K562 (cell line): Measurements from ENCODE around the gene WIPF3. TPM values are rescaled to one million over a fixed set of nuclear protein-coding genes. Genes with fewer than 3 reads are reported as not detected.

Source experiments
- ATAC-seq: fragments of 200-7000 bp; cut with Tn5 transposase; 3 replicates; pipeline ENCODE4 v1.9.1; 2020; ENCODE audit warnings: moderate library complexity
- BruUV-seq: library from RNA; stranded (reverse); fragments of 400-500 nt; replicated peaks from 2 replicates; lab custom pipeline; 2021; lab: Mats Ljungman, UMichigan
- CTCF ChIA-PET: fragments of 300-600 bp; formaldehyde crosslinking; extraction: SDS; loops from one replicate; lab custom pipeline; 2021; ENCODE audit warnings: low intra/inter-chr PET ratio; lab: Yijun Ruan, JAX
- POLR2A ChIA-PET: fragments of 300-600, 350-650 bp; sonication (Branson Sonifier 250); formaldehyde crosslinking; extraction: SDS; loops from one replicate; lab custom pipeline; 2021; ENCODE audit warnings: antibody characterized with exemption, inconsistent platforms; lab: Yijun Ruan, JAX
- DNase-seq, 4 experiments: peaks; one replicate each; pipeline versions ENCODE4 v3.0.0 to v3.0.0-alpha.2; 2011 to 2018; ENCODE audit warnings: low spot score in 3 of 4, mixed read lengths in 3 of 4; ENCODE audit errors: extremely low read depth in 1 of 4
- FAIRE-seq: peaks from 2 replicates; lab custom pipeline; 2011; peaks lifted over from hg19 to GRCh38; lab: Jason Lieb, UNC
- H2AFZ ChIP-seq: 2 replicates; pipeline ENCODE4 v1.6.0; 2011; ENCODE audit warnings: low read depth, low read length, control low read depth, inconsistent platforms
- H3K27ac ChIP-seq: fragments of 200-600 bp; 3 replicates; pipeline ENCODE4 v1.8.0; 2011; ENCODE audit warnings: low read depth, mild to moderate bottlenecking, control low read depth, inconsistent platforms, low read length, moderate library complexity, mixed read lengths; ENCODE audit errors: extremely low read depth
- H3K27me3 ChIP-seq, 2 experiments: fragments of 300-600 bp in 1 of 2; 2 replicates in 1 of 2; 3 replicates in 1 of 2; pipeline versions ENCODE4 v1.6.0 to v1.8.0; 2011; ENCODE audit warnings: inconsistent platforms in 2 of 2, low read length in 2 of 2, mild to moderate bottlenecking in 1 of 2, mixed read lengths in 1 of 2, moderate library complexity in 1 of 2; ENCODE audit not compliant: control insufficient read depth in 2 of 2, insufficient read depth in 2 of 2
- H3K36me3 ChIP-seq: fragments of 300-600 bp; 3 replicates; pipeline ENCODE4 v1.8.0; 2011; ENCODE audit warnings: mild to moderate bottlenecking, low read length, inconsistent platforms; ENCODE audit not compliant: control insufficient read depth, insufficient read depth
- H3K4me1 ChIP-seq, 2 experiments: fragments of 200-600 bp in 1 of 2; replicated peaks in 1 of 2; 2 replicates in 1 of 2; 3 replicates in 1 of 2; pipeline versions ENCODE4 v1.5.1 to v1.8.0; 2011; ENCODE audit warnings: inconsistent platforms in 2 of 2, low read length in 2 of 2, mild to moderate bottlenecking in 1 of 2, mixed read lengths in 1 of 2, moderate library complexity in 1 of 2; ENCODE audit not compliant: control insufficient read depth in 2 of 2, insufficient read depth in 2 of 2
- H3K4me2 ChIP-seq: 2 replicates; pipeline ENCODE4 v1.6.1; 2011; ENCODE audit warnings: low read length, control low read depth, inconsistent platforms, mixed read lengths; ENCODE audit not compliant: insufficient read depth
- H3K4me3 ChIP-seq: fragments of 200-600 bp; sonication (generic), shearing (Covaris generic); 2 replicates; pipeline ENCODE4 v1.5.1; 2016; ENCODE audit warnings: control low read depth, inconsistent platforms
- H3K79me2 ChIP-seq: fragments of 200-600 bp; 3 replicates; pipeline ENCODE4 v1.8.0; 2011; ENCODE audit warnings: low read length, inconsistent platforms; ENCODE audit not compliant: control insufficient read depth, insufficient read depth
- H3K9ac ChIP-seq, 2 experiments: 2 replicates each; pipeline versions ENCODE4 v1.6.0 to v1.6.1; 2011; ENCODE audit warnings: low read depth in 2 of 2, low read length in 2 of 2, control low read depth in 1 of 2, inconsistent platforms in 1 of 2, mild to moderate bottlenecking in 1 of 2, mixed read lengths in 1 of 2; ENCODE audit not compliant: insufficient read depth in 1 of 2
- H3K9me1 ChIP-seq: one replicate; pipeline ENCODE4 v1.6.0; 2011; ENCODE audit warnings: inconsistent platforms, mild to moderate bottlenecking, low read length, moderate library complexity; ENCODE audit not compliant: control insufficient read depth, insufficient read depth
- H3K9me3 ChIP-seq: replicated peaks from 2 replicates; pipeline ENCODE4 v1.5.1; 2011; ENCODE audit warnings: low read depth, low read length, inconsistent platforms; ENCODE audit not compliant: control insufficient read depth, insufficient read depth
- H4K20me1 ChIP-seq: replicated peaks from 2 replicates; pipeline ENCODE4 v1.6.1; 2011; ENCODE audit warnings: low read length, inconsistent platforms, mixed read lengths; ENCODE audit not compliant: control insufficient read depth, insufficient read depth
- ARID1B ChIP-seq: fragments of 450-650 bp; IDR thresholded peaks from 2 replicates; pipeline ENCODE4 v1.6.1; 2016; ENCODE audit warnings: antibody characterized with exemption, mild to moderate bottlenecking, inconsistent platforms
- EHMT2 ChIP-seq: fragments of 450-650 bp; IDR thresholded peaks from 2 replicates; pipeline ENCODE4 v1.6.1; 2018; ENCODE audit warnings: antibody characterized with exemption
- FOS ChIP-seq: IDR thresholded peaks from 3 replicates; pipeline ENCODE4 v1.6.1; 2011; ENCODE audit not compliant: insufficient read length; ENCODE audit errors: extremely low read depth
- POLR2AphosphoS5 ChIP-seq: IDR thresholded peaks from 2 replicates; pipeline ENCODE4 v1.6.1; 2011; ENCODE audit warnings: mild to moderate bottlenecking, low read depth, low read length, moderate library complexity; ENCODE audit not compliant: control insufficient read depth, insufficient read depth
- USF1 ChIP-seq: sonication (generic); formaldehyde crosslinking; IDR thresholded peaks from 2 replicates; pipeline ENCODE4 v1.9.0; 2022; ENCODE audit warnings: mild to moderate bottlenecking, missing genetic modification reagents
- ZBTB33 ChIP-seq: sonication (generic); formaldehyde crosslinking; IDR thresholded peaks from 2 replicates; pipeline ENCODE4 v1.8.1; 2023; ENCODE audit warnings: mild to moderate bottlenecking, missing genetic modification reagents
- ZNF324 ChIP-seq: fragments of 250-450 bp; sonication (Bioruptor Pico); IDR thresholded peaks from 2 replicates; pipeline ENCODE4 v1.4.0; 2020; ENCODE audit warnings: mild to moderate bottlenecking
- ZNF696 ChIP-seq: fragments of 250-450 bp; sonication (Bioruptor Pico); conservative IDR thresholded peaks from 2 replicates; pipeline ENCODE4 v1.4.0; 2020; ENCODE audit warnings: mild to moderate bottlenecking, moderate library complexity
- ZNF740 ChIP-seq, 3 experiments: fragments of 200-800 bp in 1 of 3; sonication (Bioruptor generic) in 1 of 3; sonication (generic) in 1 of 3; formaldehyde crosslinking in 1 of 3; IDR thresholded peaks; 2 replicates each; pipeline versions ENCODE4 v1.6.1 to v1.8.0; 2016 to 2022; ENCODE audit warnings: mild to moderate bottlenecking in 2 of 3, missing compliant biosample characterization in 2 of 3, missing genetic modification characterization in 2 of 3, missing genetic modification reagents in 1 of 3
- WGBS: fragments of 100-300 bp; shearing (Covaris generic); methylation state at CpG from one replicate; pipeline ENCODE4 v1.1.6; 2016; ENCODE audit warnings: low coverage, mixed read lengths; ENCODE audit not compliant: insufficient coverage; ENCODE audit errors: missing lambda C conversion rate; 5-methylcytosine and 5-hydroxymethylcytosine counted together
- in situ Hi-C: fragments of 300-500 bp; cut with MboI; formaldehyde crosslinking; loops from 4 replicates; pipeline ENCODE4 v1.15.0; 2018; ENCODE audit warnings: inconsistent platforms, mixed read lengths
- intact Hi-C: fragments of 100-400 bp; cut with micrococcal nuclease; formaldehyde crosslinking; loops from 2 replicates; pipeline ENCODE4 v1.14.2; 2022
- polyA plus RNA-seq, 8 experiments: library from polyadenylated mRNA; depleted of rRNA in 4 of 8; stranded (reverse) in 5 of 8; unstranded in 3 of 8; fragments of >200 nt; fragmentation: Nextera tagmentation in 2 of 8; fragmentation: Illumina TruSeq in 1 of 8; extraction: Ambion mirVana in 2 of 8; extraction: Trizol in 1 of 8; gene quantifications; 2 replicates each; pipeline versions ENCODE4 v1.2.1 to v1.2.3, GENCODE V29; 2011 to 2014; ENCODE audit warnings: inconsistent platforms in 1 of 8, missing spikeins in 1 of 8
- total RNA-seq, 7 experiments: library from RNA; depleted of rRNA in 6 of 7; stranded (reverse); fragments of >200 nt in 6 of 7; fragmentation: Illumina TruSeq in 2 of 7; extraction: Trizol in 2 of 7; gene quantifications; 2 replicates each; pipeline versions ENCODE4 v1.2.1 to v1.2.3, GENCODE V29; 2011 to 2021; ENCODE audit warnings: low replicate concordance in 1 of 7

WIPF3 gene
- total and polyA plus RNA-seq, 9 of the 15 experiments (the other 6 are each of a cell fraction or from before 2014, with no cell fraction given) = 0.18 to 3.2 (median 1.7) TPM

- Histone ChIP-seq H3K4me2 (no peak overlapping the region), H3K27ac (no peak overlapping the region), H3K4me1 (no peaks in the 10 kb centered on the region), H3K36me3 (no peaks in the 10 kb centered on the region), H4K20me1 (no peaks in the 10 kb centered on the region), H3K79me2 (no peaks in the 10 kb centered on the region), H2AFZ (no peak overlapping the region), H3K9me3 (no peaks in the 10 kb centered on the region), H3K4me3 (no peak overlapping the region), H3K9me1 (no peaks in the 10 kb centered on the region), H3K9ac (no peak overlapping the region), H3K27me3 (peaks cover 8 to 20% of the 10 kb centered on the region in 2 experiments; a peak in 4 of 5 replicates)
- in situ Hi-C loops = no loop called here
- intact Hi-C loops = no loop called here
- DNase-seq (no peak), FAIRE-seq (no peak), ATAC-seq (no peak)
- no TSS peak for BruUV-seq
- POLR2A ChIA-PET = interaction anchor here (0.6 to 1.6 kb wide), 3 partner anchors 11 to 24 kb away, joined by 4 to 6 read pairs (median 4); no protein-coding TSS in a partner anchor
- 11% methylated on average over 9 of the region's 9 CpGs for WGBS
- TF ChIP-seq POLR2AphosphoS5 = no peak
- no peak for TF ChIP-seq ZNF740 (CRISPR knock-in tag; IDR thresholded peaks at IDR 0.05)
- no peak for TF ChIP-seq ZNF740 (tag; IDR thresholded peaks at IDR 0.05)
- TF ChIP-seq ZBTB33 (CRISPR knock-in tag) = peak; percentile 43; the same call in 1 of the 2 replicates
- no peak for TF ChIP-seq ZNF324
- no peak for TF ChIP-seq ZNF696 (CRISPR knock-in tag)
- no peak for TF ChIP-seq FOS
- TF ChIP-seq EHMT2 = no peak
- 0 out of 2 replicates have a peak, but pooled peaks have one; percentile 21 for TF ChIP-seq USF1 (CRISPR knock-in tag)
- no peak for TF ChIP-seq ARID1B
- CTCF ChIA-PET = no interaction called here
These were observed 151.4 kb downstream of the WIPF3 start for GRCh38 chr7:29957521-29958310.
